K562 (cell line): Measurements from ENCODE around the gene SCRN3. TPM values are rescaled to one million over a fixed set of nuclear protein-coding genes. Genes with fewer than 3 reads are reported as not detected.

Experiments
- KLF16 ChIP-seq: IDR thresholded peaks from 2 replicates; pipeline ENCODE4 v1.6.1; 2016; ENCODE audit warnings: antibody characterized with exemption
- MBD2 ChIP-seq: sonication (generic); IDR thresholded peaks from 2 replicates; pipeline ENCODE4 v1.6.1; 2016; ENCODE audit warnings: low read depth, borderline replicate concordance
- RAD21 ChIP-seq, 2 experiments: fragments of 250-450 bp in 1 of 2; fragments of 450-650 bp in 1 of 2; sonication (Bioruptor Pico) in 1 of 2; formaldehyde crosslinking in 1 of 2; IDR thresholded peaks in 1 of 2; conservative IDR thresholded peaks in 1 of 2; 2 replicates each; pipeline versions ENCODE4 v1.4.0 to v1.8.0; 2020 to 2022; ENCODE audit warnings: mild to moderate bottlenecking in 2 of 2, moderate library complexity in 1 of 2
- REST ChIP-seq, 2 experiments: fragments of 450-650 bp; formaldehyde crosslinking in 1 of 2; IDR thresholded peaks; 2 replicates each; pipeline versions ENCODE4 v1.4.0 to v1.6.1; 2014 to 2020; ENCODE audit warnings: mild to moderate bottlenecking in 2 of 2, borderline replicate concordance in 1 of 2, low read depth in 1 of 2
- SETDB1 ChIP-seq: IDR thresholded peaks from one replicate; pipeline ENCODE4 v1.6.1; 2012; ENCODE audit warnings: low read length, control low read depth, inconsistent platforms
- SIRT6 ChIP-seq: IDR thresholded peaks from one replicate; pipeline ENCODE4 v1.6.1; 2012; ENCODE audit warnings: low read depth, mild to moderate bottlenecking, control low read depth, inconsistent platforms, low read length, moderate library complexity
- SREBF2 ChIP-seq: sonication (generic); formaldehyde crosslinking; IDR thresholded peaks from 2 replicates; pipeline ENCODE4 v1.4.0; 2020; ENCODE audit warnings: mild to moderate bottlenecking, missing genetic modification reagents
- TAF1 ChIP-seq: IDR thresholded peaks from 2 replicates; pipeline ENCODE4 v1.6.1; 2011; ENCODE audit warnings: mild to moderate bottlenecking, low read length, moderate library complexity; ENCODE audit not compliant: insufficient read depth, control insufficient read depth, severe bottlenecking; ENCODE audit errors: extremely low read depth
- TAF7 ChIP-seq: fragments of 450-650 bp; IDR thresholded peaks from 2 replicates; pipeline ENCODE4 v1.6.1; 2016; ENCODE audit warnings: missing genetic modification characterization, missing compliant biosample characterization
- TRIM24 ChIP-seq, 2 experiments: fragments of 450-650 bp; IDR thresholded peaks; 2 replicates each; pipeline ENCODE4 v1.6.1; 2016
- U2AF2 ChIP-seq: fragments of 200-400 bp; formaldehyde crosslinking; optimal IDR thresholded peaks from 2 replicates; pipeline ENCODE3; 2017; ENCODE audit warnings: low read depth, mild to moderate bottlenecking, low read length
- ZKSCAN1 ChIP-seq: fragments of 150-350 bp; IDR thresholded peaks from 2 replicates; pipeline ENCODE4 v1.6.1; 2016; ENCODE audit warnings: low read depth, low read length
- ZNF277 ChIP-seq: fragments of 250-450 bp; sonication (Bioruptor Pico); IDR thresholded peaks from 2 replicates; pipeline ENCODE4 v1.8.0; 2022; ENCODE audit warnings: inconsistent platforms, mild to moderate bottlenecking, moderate library complexity, borderline replicate concordance
- ZNF57 ChIP-seq: fragments of 450-650 bp; formaldehyde crosslinking; IDR thresholded peaks from 2 replicates; pipeline ENCODE4 v1.4.0; 2020; ENCODE audit warnings: mild to moderate bottlenecking, moderate library complexity
- polyA plus RNA-seq, 8 experiments: library from polyadenylated mRNA; depleted of rRNA in 4 of 8; stranded (reverse) in 5 of 8; unstranded in 3 of 8; fragments of >200 nt; fragmentation: Nextera tagmentation in 2 of 8; fragmentation: Illumina TruSeq in 1 of 8; extraction: Ambion mirVana in 2 of 8; extraction: Trizol in 1 of 8; gene quantifications; 2 replicates each; pipeline versions ENCODE4 v1.2.1 to v1.2.3, GENCODE V29; 2011 to 2014; ENCODE audit warnings: inconsistent platforms in 1 of 8, missing spikeins in 1 of 8
- total RNA-seq, 7 experiments: library from RNA; depleted of rRNA in 6 of 7; stranded (reverse); fragments of >200 nt in 6 of 7; fragmentation: Illumina TruSeq in 2 of 7; extraction: Trizol in 2 of 7; gene quantifications; 2 replicates each; pipeline versions ENCODE4 v1.2.1 to v1.2.3, GENCODE V29; 2011 to 2021; ENCODE audit warnings: low replicate concordance in 1 of 7
- TF ChIP-seq, protein P1 (sequence below): sonication (generic); formaldehyde crosslinking; IDR thresholded peaks from 2 replicates; pipeline ENCODE4 v1.9.0; 2022; ENCODE audit warnings: mild to moderate bottlenecking, missing genetic modification reagents

The SCRN3 gene
- total and polyA plus RNA-seq, 9 of the 15 experiments (the other 6 are each of a cell fraction or from before 2014, with no cell fraction given), result 7.7 to 21.8 (median 20.0) TPM

DNA sequence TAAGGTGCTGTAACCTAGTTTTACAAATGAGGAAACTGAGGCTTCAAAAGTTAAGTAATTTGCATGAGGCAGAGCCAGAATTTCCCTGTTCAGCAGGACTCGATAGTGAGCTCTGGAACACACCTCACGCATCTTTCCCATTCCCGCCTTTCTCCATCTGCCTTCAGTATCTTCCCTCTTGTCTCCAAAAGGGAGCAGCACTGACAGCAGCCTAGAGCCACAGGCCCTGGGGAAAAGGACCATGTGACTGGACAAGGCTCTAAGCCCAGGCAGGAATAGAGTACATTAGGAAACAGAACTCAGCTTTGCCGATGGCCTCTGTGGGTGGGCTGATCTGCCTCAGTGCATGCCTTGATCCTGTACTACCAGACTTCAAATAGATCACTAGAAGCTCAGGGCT, 69.8 kb downstream of the SCRN3 start (continued):
- peak; percentile 35 to 61 for TF ChIP-seq RAD21 (CRISPR knock-in tag; conservative IDR thresholded peaks at IDR 0.05 in 1 of 2, IDR thresholded peaks at IDR 0.05 in 1 of 2)
- TF ChIP-seq SETDB1, result no peak
- TF ChIP-seq MBD2, result no peak
- TF ChIP-seq TAF7, result no peak
- no peak for TF ChIP-seq ZKSCAN1
- TF ChIP-seq TAF1, result no peak
- TF ChIP-seq U2AF2, result no peak
- TF ChIP-seq ZNF277 (CRISPR knock-in tag), result no peak
- peak; percentile 36; the same call in 1 of the 2 replicates for TF ChIP-seq REST (IDR thresholded peaks at IDR 0.05; ENCODE audit: borderline replicate concordance)
- no peak for TF ChIP-seq REST (CRISPR knock-in tag; IDR thresholded peaks at IDR 0.05; ENCODE audit: low read depth)
- no peak for TF ChIP-seq TRIM24 (IDR thresholded peaks at IDR 0.05)
- TF ChIP-seq KLF16, result no peak
- TF ChIP-seq, protein P1, sequence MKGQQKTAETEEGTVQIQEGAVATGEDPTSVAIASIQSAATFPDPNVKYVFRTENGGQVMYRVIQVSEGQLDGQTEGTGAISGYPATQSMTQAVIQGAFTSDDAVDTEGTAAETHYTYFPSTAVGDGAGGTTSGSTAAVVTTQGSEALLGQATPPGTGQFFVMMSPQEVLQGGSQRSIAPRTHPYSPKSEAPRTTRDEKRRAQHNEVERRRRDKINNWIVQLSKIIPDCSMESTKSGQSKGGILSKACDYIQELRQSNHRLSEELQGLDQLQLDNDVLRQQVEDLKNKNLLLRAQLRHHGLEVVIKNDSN (CRISPR knock-in tag), result peak; percentile 74
- TF ChIP-seq SREBF2 (CRISPR knock-in tag), result no peak
- no peak for TF ChIP-seq SIRT6
- no peak for TF ChIP-seq ZNF57 (CRISPR knock-in tag)
